OCI-LY7 (cell line): ENCODE measurements around the gene DSG2. TPM values are rescaled to one million over a fixed set of nuclear protein-coding genes. Genes with fewer than 3 reads are reported as not detected.
"Not testable (repeated sequence)": the region's sequence is repeated elsewhere in the genome, so short reads cannot be mapped to it uniquely, and the experiment has no call there.

Experiments used
- BruUV-seq: library from RNA; stranded (reverse); fragments of 400-500 nt; replicated peaks from 2 replicates; lab custom pipeline; 2021; lab: Mats Ljungman, UMichigan
- CTCF ChIA-PET: fragments of 300-600 bp; sonication (Branson Sonifier 250); formaldehyde crosslinking; loops from one replicate; lab custom pipeline; 2022; ENCODE audit warnings: antibody characterized with exemption; ENCODE audit not compliant: unreplicated experiment; lab: Charles Lee
- POLR2A ChIA-PET: fragments of 300-600 bp; sonication (Branson Sonifier 250); formaldehyde crosslinking; loops from one replicate; lab custom pipeline; 2022; ENCODE audit warnings: antibody characterized with exemption; lab: Charles Lee
- DNase-seq: peaks from one replicate; pipeline ENCODE4 v3.0.0-alpha.2; 2015; ENCODE audit warnings: low spot score
- H2AFZ ChIP-seq: fragments of 200-600 bp; sonication (generic), shearing (Covaris generic); 2 replicates; pipeline ENCODE4 v1.6.1; 2014; ENCODE audit warnings: mild to moderate bottlenecking, antibody characterized with exemption, low read length, moderate library complexity
- H3K27ac ChIP-seq: fragments of 200-600 bp; sonication (generic); 2 replicates; pipeline ENCODE4 v1.5.1; 2014; ENCODE audit warnings: mixed run types, low read depth, mild to moderate bottlenecking, moderate library complexity, low read length, inconsistent platforms; ENCODE audit not compliant: poor library complexity, severe bottlenecking
- H3K36me3 ChIP-seq: fragments of 200-600 bp; sonication (generic); 2 replicates; pipeline ENCODE4 v1.6.1; 2014; ENCODE audit warnings: mild to moderate bottlenecking, antibody characterized with exemption, low read length, moderate library complexity, mixed read lengths; ENCODE audit not compliant: insufficient read depth
- H3K4me1 ChIP-seq: fragments of 200-600 bp; sonication (generic); 2 replicates; pipeline ENCODE4 v1.5.1; 2014; ENCODE audit warnings: mild to moderate bottlenecking, low read length; ENCODE audit not compliant: insufficient read depth, poor library complexity, severe bottlenecking
- H3K4me2 ChIP-seq: fragments of 200-600 bp; sonication (generic); 2 replicates; pipeline ENCODE4 v1.6.1; 2014; ENCODE audit warnings: mild to moderate bottlenecking, low read length
- H3K4me3 ChIP-seq: fragments of 200-600 bp; sonication (generic); 2 replicates; pipeline ENCODE4 v1.5.1; 2014; ENCODE audit warnings: mild to moderate bottlenecking, low read depth, low read length; ENCODE audit not compliant: poor library complexity, severe bottlenecking
- H3K79me2 ChIP-seq: fragments of 200-600 bp; sonication (generic); 2 replicates; pipeline ENCODE4 v1.6.1; 2016; ENCODE audit warnings: low read depth, mild to moderate bottlenecking, low read length, moderate library complexity, mixed read lengths; ENCODE audit not compliant: insufficient read depth
- H3K9me2 ChIP-seq: fragments of 200-600 bp; sonication (generic); 2 replicates; pipeline ENCODE4 v1.6.1; 2016; ENCODE audit warnings: mild to moderate bottlenecking, low read length, mixed read lengths; ENCODE audit not compliant: insufficient read depth
- H3K9me3 ChIP-seq: fragments of 200-600 bp; sonication (generic); 2 replicates; pipeline ENCODE4 v1.6.1; 2014; ENCODE audit warnings: mild to moderate bottlenecking, mixed run types, low read length, mixed read lengths
- H4K20me1 ChIP-seq: fragments of 200-600 bp; sonication (generic); 2 replicates; pipeline ENCODE4 v1.6.1; 2014; ENCODE audit warnings: mild to moderate bottlenecking, antibody characterized with exemption, low read length, moderate library complexity, mixed read lengths; ENCODE audit not compliant: insufficient read depth
- CTCF ChIP-seq: fragments of 200-600 bp; sonication (generic); conservative IDR thresholded peaks from 2 replicates; pipeline ENCODE4 v1.5.1; 2014; ENCODE audit warnings: mild to moderate bottlenecking, antibody characterized with exemption, low read length, moderate library complexity, mixed read lengths
- EZH2phosphoT487 ChIP-seq: fragments of 200-600 bp; sonication (generic); IDR thresholded peaks from 2 replicates; pipeline ENCODE4 v1.6.1; 2018; ENCODE audit warnings: low read depth, borderline replicate concordance, mild to moderate bottlenecking, mixed run types, antibody characterized with exemption, low read length, moderate library complexity, mixed read lengths
- intact Hi-C: fragments of 100-400 bp; cut with micrococcal nuclease; formaldehyde crosslinking; loops from one replicate; pipeline ENCODE4 v1.10.0; 2022; ENCODE audit not compliant: unreplicated experiment
- total RNA-seq, 2 experiments: library from RNA; depleted of rRNA in 1 of 2; stranded (reverse); fragments of >200 nt in 1 of 2; shearing (Covaris generic) in 1 of 2; gene quantifications; 2 replicates each; pipeline ENCODE4 v1.2.3, GENCODE V29; 2014 to 2022

The DSG2 gene
- total RNA-seq, 2 experiments from 2014 or later, result not detected

- TF ChIP-seq EZH2phosphoT487 (no peak), CTCF (no peak)
- ChIA-PET POLR2A (no interaction called here), CTCF (no interaction called here)
- H4K20me1 ChIP-seq, result no peaks in the 10 kb centered on the region
- H3K4me3 ChIP-seq, result no peak overlapping the region
- intact Hi-C loops, result no loop called here
- no peaks in the 10 kb centered on the region for H3K9me3 ChIP-seq
- no peaks in the 10 kb centered on the region for H3K4me1 ChIP-seq
- DNase-seq, result no peak
- no peaks in the 10 kb centered on the region for H3K36me3 ChIP-seq
- no peak overlapping the region for H2AFZ ChIP-seq
- no peaks in the 10 kb centered on the region for H3K79me2 ChIP-seq
- H3K9me2 ChIP-seq, result no peaks in the 10 kb centered on the region
- no peak overlapping the region for H3K27ac ChIP-seq
- no peak overlapping the region for H3K4me2 ChIP-seq
- no TSS peak for BruUV-seq
These were observed 5.3 kb upstream of the DSG2 start for GRCh38 chr18:31492671-31493070.

GRCh38 chr18:31493171-31493570 is 4.8 kb upstream of the DSG2 start:
- no peak for TF ChIP-seq CTCF
- no peak for TF ChIP-seq EZH2phosphoT487
- no peaks in the 10 kb centered on the region for H3K4me1 ChIP-seq
- intact Hi-C loops, result no loop called here
- H3K9me3 ChIP-seq, result no peaks in the 10 kb centered on the region
- H3K4me2 ChIP-seq, result no peak overlapping the region
- no peak for DNase-seq
- ChIA-PET CTCF (no interaction called here), POLR2A (no interaction called here)
- H2AFZ ChIP-seq, result no peak overlapping the region
- no peak overlapping the region for H3K4me3 ChIP-seq
- no peaks in the 10 kb centered on the region for H3K36me3 ChIP-seq
- BruUV-seq, result no TSS peak
- H4K20me1 ChIP-seq, result no peaks in the 10 kb centered on the region
- H3K27ac ChIP-seq, result no peak overlapping the region
- no peaks in the 10 kb centered on the region for H3K79me2 ChIP-seq
- H3K9me2 ChIP-seq, result no peaks in the 10 kb centered on the region

- no TSS peak for BruUV-seq
- DNase-seq, result no peak
- Histone ChIP-seq H3K4me3 (no peak overlapping the region), H3K9me2 (no peaks in the 10 kb centered on the region), H3K4me1 (no peaks in the 10 kb centered on the region), H3K4me2 (no peak overlapping the region), H3K79me2 (no peaks in the 10 kb centered on the region), H4K20me1 (no peaks in the 10 kb centered on the region), H3K36me3 (no peaks in the 10 kb centered on the region), H3K27ac (no peak overlapping the region), H2AFZ (no peak overlapping the region), H3K9me3 (no peaks in the 10 kb centered on the region)
- ChIA-PET POLR2A (no interaction called here), CTCF (no interaction called here)
- no peak for TF ChIP-seq EZH2phosphoT487
- TF ChIP-seq CTCF, result no peak
- intact Hi-C loops, result no loop called here
These were observed 4.0 kb upstream of the DSG2 start for GRCh38 chr18:31493941-31494340.

- H3K4me1 ChIP-seq, CTCF ChIA-PET, POLR2A ChIA-PET, intact Hi-C loops, H4K20me1 ChIP-seq, H3K79me2 ChIP-seq, BruUV-seq, H3K27ac ChIP-seq, H3K36me3 ChIP-seq, DNase-seq, H3K4me2 ChIP-seq, H3K4me3 ChIP-seq, H3K9me2 ChIP-seq, H2AFZ ChIP-seq, H3K9me3 ChIP-seq: not testable (repeated sequence)
These were observed 3.2 kb upstream of the DSG2 start for GRCh38 chr18:31494705-31495244.
